ENCODE results near the gene GPRIN1.
"Not testable (repeated sequence)": the region's sequence is repeated elsewhere in the genome, so short reads cannot be mapped to it uniquely, and the experiment has no call there.

GPRIN1 gene

GRCh38 chr5:176624938-176625337 is 15.0 kb upstream of the GPRIN1 start:
- DNase-seq (ENCODE audit: low read depth) = no peak

GRCh38 chr5:176624142-176624541 is 14.2 kb upstream of the GPRIN1 start:
- no peak for DNase-seq (ENCODE audit: low read depth)

DNA sequence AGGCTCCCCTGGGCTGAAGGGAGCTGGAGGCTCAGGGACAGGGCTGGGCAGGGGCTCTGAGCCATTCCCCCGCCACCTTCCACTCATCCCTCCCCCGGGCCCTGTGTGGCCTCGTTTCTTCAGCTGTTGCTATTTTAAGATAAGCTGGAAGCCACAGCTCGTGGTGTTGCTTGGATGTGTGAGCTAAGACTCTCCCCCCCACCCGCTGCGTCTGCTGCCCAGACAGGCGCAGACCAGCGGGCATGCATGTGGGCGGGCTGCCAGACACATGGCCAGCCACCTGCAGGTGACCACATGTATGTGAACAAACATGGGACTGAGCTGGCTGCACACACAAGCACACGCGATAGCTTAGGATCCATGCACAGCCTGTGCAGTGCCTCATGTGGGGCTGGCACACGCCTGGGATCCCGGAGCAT is 11.7 kb upstream of the GPRIN1 start:
- no peak for DNase-seq (ENCODE audit: low read depth)

DNA sequence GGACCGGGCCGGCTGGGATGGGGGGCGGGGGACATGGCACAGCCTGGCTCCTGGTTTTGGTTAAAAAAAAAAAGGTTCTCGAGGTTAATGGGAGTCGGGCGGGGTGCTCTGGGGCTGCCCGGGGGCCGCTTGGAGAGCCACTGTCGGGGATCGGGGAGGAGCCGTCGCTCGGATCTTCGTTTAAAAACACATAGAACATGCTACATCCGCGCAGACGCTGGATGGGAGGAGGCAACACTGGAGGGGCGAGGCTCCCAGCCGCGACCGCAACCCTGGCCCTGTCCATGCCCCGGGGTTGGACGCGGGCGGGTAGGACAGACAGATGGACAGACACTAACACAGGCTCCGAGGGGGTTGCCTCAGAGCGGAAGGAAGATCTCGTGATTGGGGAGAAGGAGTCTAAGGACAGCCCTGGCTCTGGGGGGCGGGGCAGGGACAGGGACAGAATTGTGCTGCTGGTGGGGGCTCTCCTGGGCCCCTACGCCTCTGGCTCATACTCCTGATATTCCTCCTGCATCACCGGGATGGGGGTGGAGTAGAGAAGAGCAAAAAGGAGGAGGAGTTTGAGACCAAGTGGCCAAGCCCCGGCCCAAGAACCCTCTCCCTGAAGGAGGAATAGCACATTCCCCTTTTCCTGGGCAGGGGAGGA is 10.5 kb upstream of the GPRIN1 start:
- DNase-seq (ENCODE audit: low read depth) = no peak

GRCh38 chr5:176619569-176620332 is 9.8 kb upstream of the GPRIN1 start:
- DNase-seq (ENCODE audit: low read depth) = no peak

GRCh38 chr5:176619203-176619568 is 9.2 kb upstream of the GPRIN1 start:
- no peak for DNase-seq (ENCODE audit: low read depth)

GRCh38 chr5:176618783-176619182 is 8.8 kb upstream of the GPRIN1 start:
- DNase-seq (ENCODE audit: low read depth) = no peak

DNA sequence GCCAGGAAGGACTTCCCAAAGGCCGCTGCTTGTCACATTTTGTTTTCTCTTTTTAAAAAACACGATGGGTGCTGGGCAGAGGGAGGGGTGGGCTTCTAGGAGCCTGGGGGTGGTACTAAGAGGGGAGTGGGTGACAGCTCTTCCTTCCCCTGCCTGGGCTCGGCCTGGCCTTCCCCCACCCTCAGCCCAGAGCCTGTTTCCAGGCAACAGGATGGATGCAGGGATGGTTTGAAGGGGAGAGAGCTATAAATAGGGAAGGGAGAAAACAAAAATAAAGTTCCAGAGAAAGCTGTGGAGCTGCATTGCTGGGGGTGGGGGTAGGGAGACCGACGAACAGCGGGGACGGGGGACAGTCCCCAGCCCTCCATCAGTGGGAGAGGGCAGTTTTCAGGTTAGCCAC is 6.6 kb upstream of the GPRIN1 start:
- DNase-seq (ENCODE audit: low read depth) = no peak

GRCh38 chr5:176614805-176615478 is 5.0 kb upstream of the GPRIN1 start:
- DNase-seq (ENCODE audit: low read depth) = peak; percentile 12

DNA sequence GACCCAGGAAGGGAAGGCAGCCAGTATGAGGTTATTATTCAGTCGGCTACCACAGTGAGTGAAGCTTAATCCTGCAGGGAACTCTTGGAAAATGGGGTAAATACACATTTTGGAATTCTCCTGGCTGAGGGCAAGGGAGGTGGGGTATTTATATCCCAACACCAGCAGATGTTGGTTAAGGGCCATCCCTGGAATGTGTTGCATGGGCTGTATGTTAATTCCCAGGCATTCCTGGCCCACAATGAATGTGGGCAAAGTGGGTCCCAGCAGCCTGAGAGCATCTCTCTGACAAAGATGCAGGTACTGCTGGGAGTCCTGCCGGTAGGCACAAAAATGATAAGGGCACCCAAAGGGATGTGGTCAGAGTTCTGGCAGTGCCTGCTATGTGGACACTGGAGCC is 2.9 kb upstream of the GPRIN1 start:
- DNase-seq (ENCODE audit: low read depth) = no peak

DNA sequence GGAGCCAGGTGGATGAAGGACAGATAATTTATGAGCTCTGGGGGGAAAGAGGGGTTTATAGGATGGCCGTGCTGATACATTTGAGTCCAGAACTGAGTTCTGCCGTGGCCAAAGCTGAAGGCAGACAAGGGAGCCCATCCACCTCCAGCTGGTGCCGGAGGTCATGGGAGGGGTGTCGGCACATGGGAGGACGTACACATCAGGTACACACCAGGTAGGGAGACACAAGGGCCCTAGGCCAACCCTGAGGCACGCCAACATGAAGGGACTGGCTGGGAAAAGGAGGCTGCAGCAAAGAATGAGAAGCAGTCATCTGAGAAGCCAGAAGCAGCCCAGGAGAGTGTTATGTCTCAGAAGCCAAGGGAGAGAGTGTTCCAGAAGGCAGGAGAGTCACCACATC is 2.1 kb upstream of the GPRIN1 start:
- DNase-seq (ENCODE audit: low read depth) = no peak

- DNase-seq (ENCODE audit: low read depth) = peak; percentile 9
Observed at GRCh38 chr5:176611435-176611834, 1.5 kb upstream of the GPRIN1 start.

- no peak for DNase-seq (ENCODE audit: low read depth)
Observed at GRCh38 chr5:176610435-176610773, 448 bp upstream of the GPRIN1 start.

DNA sequence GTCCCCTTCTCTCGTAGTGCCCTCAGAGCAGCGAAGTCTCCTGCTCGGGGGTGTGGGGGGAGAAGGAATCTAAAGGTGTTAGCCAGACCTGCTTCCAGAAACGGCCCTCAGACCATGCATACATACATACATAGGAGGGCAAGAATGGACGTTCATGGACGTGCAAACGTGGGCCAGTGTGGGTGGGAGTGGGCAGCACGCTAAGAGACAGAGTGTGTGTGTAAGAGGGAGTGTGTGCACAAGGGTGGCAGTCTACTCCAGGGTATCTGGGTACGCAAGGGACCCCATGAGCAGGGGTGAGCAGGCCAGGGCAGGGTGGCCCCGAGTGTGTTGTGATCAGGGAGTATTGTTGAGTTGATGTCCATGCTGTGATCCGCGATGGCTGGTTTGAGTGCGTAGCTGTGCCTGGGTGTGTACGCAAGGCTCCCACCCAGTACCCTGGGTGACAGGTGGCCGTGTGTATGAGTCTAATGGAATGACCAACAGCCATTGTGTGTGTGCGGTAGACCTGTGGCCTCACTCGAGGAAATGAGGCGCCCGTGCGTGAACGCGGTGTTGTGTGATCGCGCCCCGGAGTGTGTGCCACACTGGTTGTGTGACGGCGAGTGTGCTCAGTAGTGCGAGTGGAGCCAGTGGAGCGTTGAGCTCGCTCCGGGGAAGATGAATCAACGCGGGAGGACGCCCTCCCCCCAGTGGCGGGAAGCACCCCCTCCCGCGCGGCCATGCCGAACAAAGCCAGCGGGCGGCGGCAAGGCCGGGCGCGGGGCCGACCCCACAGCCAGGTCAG is 826 bp downstream of the GPRIN1 start:
- no peak for DNase-seq (ENCODE audit: low read depth)

GRCh38 chr5:176608142-176608705 is 1.7 kb downstream of the GPRIN1 start:
- no peak for DNase-seq (ENCODE audit: low read depth)

DNA sequence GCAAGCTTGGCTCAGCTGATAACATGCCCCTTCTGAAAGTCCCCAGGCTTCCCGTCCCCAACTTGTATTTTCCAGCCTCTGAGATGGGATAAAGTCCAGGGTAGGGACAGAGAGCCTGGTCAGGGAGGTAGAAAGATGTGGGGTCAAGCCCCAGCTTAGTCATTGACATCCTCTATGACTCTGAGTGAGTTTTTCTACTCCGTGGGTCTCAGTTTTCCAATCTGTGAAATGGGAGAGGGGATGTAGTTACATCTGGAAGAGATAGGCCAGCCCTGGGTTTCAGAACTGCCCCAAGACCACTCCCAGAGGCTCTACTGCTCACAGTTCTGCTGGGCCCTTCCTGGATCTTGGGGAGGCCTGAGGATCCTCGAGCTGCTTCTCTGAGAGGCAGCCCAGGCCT is 3.1 kb downstream of the GPRIN1 start:
- no peak for DNase-seq (ENCODE audit: low read depth)

DNA sequence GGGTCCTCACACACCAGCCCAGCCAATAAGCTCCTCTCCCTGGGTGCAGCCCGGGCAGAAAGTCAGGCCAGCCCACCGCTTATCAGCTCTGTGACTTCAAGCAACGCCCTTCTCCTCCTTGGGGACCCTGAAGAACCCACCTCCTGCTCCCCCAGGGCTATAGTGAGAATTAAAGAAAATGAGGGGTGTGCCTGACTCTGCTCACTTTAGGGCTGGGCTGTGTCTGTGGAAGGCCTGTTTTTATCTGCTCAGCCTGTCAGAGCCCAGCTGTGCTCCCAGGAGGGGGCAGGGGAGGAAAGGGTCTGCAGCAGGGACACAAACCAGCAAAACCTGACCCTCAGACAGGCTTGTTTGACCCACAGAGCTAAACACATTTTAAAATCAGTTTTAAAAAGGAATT is 3.9 kb downstream of the GPRIN1 start:
- DNase-seq (ENCODE audit: low read depth) = no peak

- no peak for DNase-seq (ENCODE audit: low read depth)
Observed at GRCh38 chr5:176603091-176603490, 6.9 kb downstream of the GPRIN1 start.

GRCh38 chr5:176601901-176602482 is 8.0 kb downstream of the GPRIN1 start:
- no peak for DNase-seq (ENCODE audit: low read depth)

DNA sequence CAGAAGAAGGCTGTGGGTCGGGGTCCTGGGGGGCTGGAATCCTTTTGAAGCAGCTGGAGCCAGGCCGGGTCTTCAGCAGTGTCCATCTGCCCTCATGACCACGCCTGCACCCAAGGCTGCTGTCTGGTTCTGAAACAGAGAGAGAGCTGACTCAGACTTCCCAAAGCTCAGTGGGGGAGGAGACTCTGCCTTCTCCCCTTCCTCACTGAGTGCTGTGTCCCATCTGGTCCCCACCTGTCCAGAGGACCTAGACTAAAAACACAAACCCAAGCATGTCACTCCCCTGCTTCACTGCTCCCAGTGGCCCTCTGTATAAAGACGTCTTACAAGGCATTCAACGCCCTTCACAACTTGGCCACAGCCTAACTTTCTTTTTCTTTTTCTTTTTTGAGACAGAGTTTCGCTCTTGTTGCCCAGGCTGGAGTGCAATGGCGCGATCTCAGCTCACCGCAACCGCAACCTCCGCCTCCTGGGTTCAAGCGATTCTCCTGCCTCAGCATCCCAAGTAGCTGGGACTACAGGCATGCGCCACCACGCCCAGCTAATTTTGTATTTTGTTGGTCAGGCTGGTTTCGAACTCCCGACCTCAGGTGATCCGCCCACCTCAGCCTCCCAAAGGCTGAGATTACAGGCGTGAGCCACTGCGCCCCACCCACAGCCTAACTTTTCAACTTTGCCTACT is 10.1 kb downstream of the GPRIN1 start:
- DNase-seq (ENCODE audit: low read depth) = not testable (repeated sequence)
